ENCODE data around the gene SPATS2.
"Not testable (repeated sequence)": the region's sequence is repeated elsewhere in the genome, so short reads cannot be mapped to it uniquely, and the experiment has no call there.

The SPATS2 gene

GRCh38 chr12:49367381-49368239 lies at the start of gene SPATS2:
TSS of gene SPATS2 (plus strand) at chr12:49367462. CDS start at chr12:49461013, 93,551 bp downstream.
- H3K4me3 ChIP-seq (ENCODE audit: low read length): peak within 1 kb of the TSS; percentile 84
- TF ChIP-seq, protein P1, sequence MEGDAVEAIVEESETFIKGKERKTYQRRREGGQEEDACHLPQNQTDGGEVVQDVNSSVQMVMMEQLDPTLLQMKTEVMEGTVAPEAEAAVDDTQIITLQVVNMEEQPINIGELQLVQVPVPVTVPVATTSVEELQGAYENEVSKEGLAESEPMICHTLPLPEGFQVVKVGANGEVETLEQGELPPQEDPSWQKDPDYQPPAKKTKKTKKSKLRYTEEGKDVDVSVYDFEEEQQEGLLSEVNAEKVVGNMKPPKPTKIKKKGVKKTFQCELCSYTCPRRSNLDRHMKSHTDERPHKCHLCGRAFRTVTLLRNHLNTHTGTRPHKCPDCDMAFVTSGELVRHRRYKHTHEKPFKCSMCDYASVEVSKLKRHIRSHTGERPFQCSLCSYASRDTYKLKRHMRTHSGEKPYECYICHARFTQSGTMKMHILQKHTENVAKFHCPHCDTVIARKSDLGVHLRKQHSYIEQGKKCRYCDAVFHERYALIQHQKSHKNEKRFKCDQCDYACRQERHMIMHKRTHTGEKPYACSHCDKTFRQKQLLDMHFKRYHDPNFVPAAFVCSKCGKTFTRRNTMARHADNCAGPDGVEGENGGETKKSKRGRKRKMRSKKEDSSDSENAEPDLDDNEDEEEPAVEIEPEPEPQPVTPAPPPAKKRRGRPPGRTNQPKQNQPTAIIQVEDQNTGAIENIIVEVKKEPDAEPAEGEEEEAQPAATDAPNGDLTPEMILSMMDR (conservative IDR thresholded peaks at IDR 0.05; ENCODE audit: low read length): no peak
- no peak for DNase-seq (ENCODE audit: low read depth)

DNA sequence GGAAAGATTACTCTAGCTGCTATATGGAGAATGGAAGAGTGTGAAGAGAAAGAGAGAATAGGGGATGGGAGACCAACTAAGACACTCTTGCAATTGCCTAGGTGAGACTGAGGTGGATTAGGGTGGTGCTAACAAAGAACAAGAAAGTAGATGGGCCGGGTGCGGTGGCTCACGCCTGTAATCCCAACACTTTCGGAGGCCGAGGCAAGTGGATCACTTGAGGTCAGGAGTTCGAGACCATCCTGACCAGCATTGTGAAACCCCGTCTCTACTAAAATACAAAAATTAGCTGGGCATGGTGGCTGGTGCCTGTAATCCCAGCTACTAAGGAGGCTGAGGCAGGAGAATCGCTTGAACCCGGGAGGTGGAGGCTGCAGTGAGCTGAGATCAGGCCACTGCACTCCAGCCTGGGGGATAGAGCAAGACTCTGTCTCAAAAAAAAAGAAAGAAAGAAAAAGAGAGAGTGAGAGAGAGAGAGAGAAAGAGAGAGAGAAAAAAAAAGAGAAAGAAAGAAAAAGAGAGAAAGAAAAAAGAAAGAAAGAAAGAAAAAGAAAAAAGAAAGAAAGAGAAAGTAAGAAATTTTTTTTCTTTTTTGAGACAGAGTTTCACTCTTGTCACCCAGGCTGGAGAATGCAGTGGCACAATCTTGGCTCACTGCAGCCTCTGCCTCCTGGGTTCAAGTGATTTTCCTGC lies 46.7 kb upstream of the SPATS2 start:
- H3K4me3 ChIP-seq (ENCODE audit: low read length); DNase-seq (ENCODE audit: low read depth): not testable (repeated sequence)

- H3K4me3 ChIP-seq (ENCODE audit: low read length): peak overlapping the region; percentile 81
- TF ChIP-seq, protein P1 (conservative IDR thresholded peaks at IDR 0.05; ENCODE audit: low read length): no peak
- DNase-seq (ENCODE audit: low read depth): no peak
Measured at GRCh38 chr12:49322367-49322707, 44.9 kb upstream of the SPATS2 start.

DNA sequence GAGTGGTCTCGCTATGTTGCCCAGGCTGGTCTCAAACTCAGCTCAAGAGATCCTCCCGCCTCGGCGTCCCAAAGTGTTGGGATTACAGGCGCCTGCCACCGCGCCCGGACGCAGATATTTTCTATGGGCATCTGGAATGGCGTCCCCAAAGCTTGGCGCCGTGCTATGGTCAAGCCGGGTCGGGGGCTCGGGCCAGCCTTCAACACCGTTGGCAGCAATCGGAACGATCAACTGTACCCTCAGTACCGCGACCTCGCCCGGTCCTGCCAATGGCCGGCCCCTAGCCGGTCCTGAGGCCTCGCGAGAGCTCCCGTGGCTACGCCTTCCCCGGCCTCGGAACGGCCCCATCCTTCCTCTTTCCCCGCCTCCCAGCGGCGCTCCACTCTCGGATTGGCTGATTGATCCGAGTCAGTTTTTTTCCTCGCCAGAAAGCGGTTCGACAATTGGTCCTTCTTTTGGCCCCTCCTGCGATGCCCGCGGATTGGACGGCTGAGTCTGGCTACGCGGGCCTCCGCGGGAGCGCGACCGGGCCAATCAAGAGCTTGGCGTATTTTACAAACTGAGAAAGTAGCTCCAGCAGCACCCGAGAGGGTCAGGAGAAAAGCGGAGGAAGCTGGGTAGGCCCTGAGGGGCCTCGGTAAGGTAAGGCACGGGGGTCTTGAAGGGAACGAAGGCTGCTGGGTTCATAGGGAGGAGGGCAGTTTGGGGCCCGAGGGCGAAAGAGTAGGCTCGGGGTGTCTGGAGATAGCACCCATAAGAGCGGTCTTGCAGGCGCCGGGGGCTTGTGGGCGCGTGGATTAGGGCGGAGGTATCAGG lies 44.3 kb upstream of the SPATS2 start, which contains the start of gene TROAP:
TSS of gene TROAP (plus strand) at position 548 of the 816 bp plus-strand sequence. CDS start 354 bp downstream, outside the sequence.
- TF ChIP-seq, protein P1 (conservative IDR thresholded peaks at IDR 0.05; ENCODE audit: low read length): no peak
- peak within 1 kb of the TSS; percentile 82 for H3K4me3 ChIP-seq (ENCODE audit: low read length)

GRCh38 chr12:49323524-49324097 lies 43.7 kb upstream of the SPATS2 start:
- H3K4me3 ChIP-seq (ENCODE audit: low read length): peak overlapping the region; percentile 82
- TF ChIP-seq, protein P1 (conservative IDR thresholded peaks at IDR 0.05; ENCODE audit: low read length): no peak
- DNase-seq (ENCODE audit: low read depth): no peak

More for the DNA sequence above, 44.3 kb upstream of the SPATS2 start, which contains the start of gene TROAP:
- DNase-seq (ENCODE audit: low read depth): peak; percentile 97

- DNase-seq (ENCODE audit: low read depth): no peak
- H3K4me3 ChIP-seq (ENCODE audit: low read length): no peak overlapping the region
- TF ChIP-seq, protein P1 (conservative IDR thresholded peaks at IDR 0.05; ENCODE audit: low read length): no peak
Measured at GRCh38 chr12:49325606-49326005, 41.7 kb upstream of the SPATS2 start.

- DNase-seq (ENCODE audit: low read depth): no peak
- TF ChIP-seq, protein P1 (conservative IDR thresholded peaks at IDR 0.05; ENCODE audit: low read length): no peak
Measured at GRCh38 chr12:49327368-49327767, 39.9 kb upstream of the SPATS2 start.

More at GRCh38 chr12:49327368-49327767, 39.9 kb upstream of the SPATS2 start:
- no peak overlapping the region for H3K4me3 ChIP-seq (ENCODE audit: low read length)
